Uterus (tissue), 4 donors: ENCODE results near the gene E4F1. TPM values are rescaled to one million over a fixed set of nuclear protein-coding genes. Genes with fewer than 3 reads are reported as not detected.

Experiments used
- DNase-seq, 2 donors: peaks; one replicate each; pipeline ENCODE4 v3.0.0-alpha.2; 2019 to 2020
- H3K27ac ChIP-seq, 2 donors: fragments of 200-600 bp; sonication (generic); 1 replicate in 1 of 2; 2 replicates in 1 of 2; pipeline ENCODE4 v1.5.1; 2016 to 2018
- H3K27me3 ChIP-seq, 2 donors: fragments of 200-600 bp; sonication (generic); one replicate each; pipeline ENCODE4 v1.5.1; 2018 to 2019; ENCODE audit warnings: control low read depth in 1 of 2
- H3K36me3 ChIP-seq, 2 donors: fragments of 200-600 bp; sonication (generic); one replicate each; pipeline ENCODE4 v1.5.1; 2019; ENCODE audit warnings: control low read depth in 1 of 2
- H3K4me1 ChIP-seq, 2 donors: fragments of 200-600 bp; sonication (generic); one replicate each; pipeline ENCODE4 v1.5.1; 2018 to 2019; ENCODE audit warnings: control low read depth in 1 of 2
- H3K4me3 ChIP-seq, 2 donors: fragments of 200-600 bp; sonication (generic); 1 replicate in 1 of 2; 2 replicates in 1 of 2; pipeline ENCODE4 v1.5.1; 2018 to 2019; ENCODE audit warnings: mild to moderate bottlenecking in 1 of 2
- H3K9me3 ChIP-seq, 2 donors: fragments of 200-600 bp; sonication (generic); one replicate each; pipeline ENCODE4 v1.5.1; 2019; ENCODE audit warnings: control low read depth in 1 of 2
- CTCF ChIP-seq, 4 experiments: fragments of 200-600 bp in 2 of 4; fragments of 450-650 bp in 2 of 4; sonication (generic) in 2 of 4; IDR thresholded peaks; one replicate each; pipeline ENCODE4 v1.5.1; 2016 to 2019; ENCODE audit warnings: antibody characterized with exemption in 4 of 4, mild to moderate bottlenecking in 2 of 4, moderate library complexity in 1 of 4
- POLR2A ChIP-seq, 2 donors: fragments of 450-650 bp; IDR thresholded peaks; one replicate each; pipeline ENCODE4 v1.6.1; 2016; ENCODE audit warnings: antibody characterized with exemption in 2 of 2, mild to moderate bottlenecking in 1 of 2, moderate library complexity in 1 of 2
- intact Hi-C: fragments of 100-400 bp; cut with DNase I; formaldehyde crosslinking; loops from one replicate; pipeline ENCODE4 v1.15.1; 2023; ENCODE audit warnings: low total_unique reads
- total RNA-seq, 4 donors: library from RNA; depleted of rRNA in 3 of 4; stranded (reverse); fragments of >200 nt in 3 of 4; gene quantifications; one replicate each; pipeline versions ENCODE4 v1.1.0 to v1.2.4, GENCODE V29; 2014 to 2023
- donor health status: DM: yes; HTN: yes; CAD: no.

Gene E4F1
- total RNA-seq, 4 donors from 2014 or later, result 8.2 to 41.8 (median 29.9) TPM

- DNase-seq, result no peak
- Histone ChIP-seq H3K4me1 (peaks cover 0 to 6% of the 10 kb centered on the region in 2 donors), H3K36me3 (no peaks in the 10 kb centered on the region), H3K27ac (no peak overlapping the region), H3K9me3 (no peaks in the 10 kb centered on the region), H3K27me3 (no peaks in the 10 kb centered on the region), H3K4me3 (no peak overlapping the region)
- TF ChIP-seq POLR2A (IDR thresholded peaks at IDR 0.05), result no peak
- no peak for TF ChIP-seq CTCF (IDR thresholded peaks at IDR 0.05)
- intact Hi-C loops, result no loop called here
Observed at GRCh38 chr16:2229632-2230250, 6.3 kb downstream of the E4F1 start.

GRCh38 chr16:2230376-2230775 lies 7.0 kb downstream of the E4F1 start:
- Histone ChIP-seq H3K9me3 (no peaks in the 10 kb centered on the region), H3K4me3 (no peak overlapping the region), H3K27me3 (no peaks in the 10 kb centered on the region), H3K27ac (no peak overlapping the region), H3K4me1 (no peaks in the 10 kb centered on the region), H3K36me3 (no peaks in the 10 kb centered on the region)
- no peak for TF ChIP-seq CTCF (IDR thresholded peaks at IDR 0.05)
- TF ChIP-seq POLR2A (IDR thresholded peaks at IDR 0.05), result no peak
- intact Hi-C loops, result no loop called here
- no peak for DNase-seq

GRCh38 chr16:2231016-2231931 lies 7.9 kb downstream of the E4F1 start:
- H3K27me3 ChIP-seq, result no peaks in the 10 kb centered on the region
- TF ChIP-seq POLR2A (IDR thresholded peaks at IDR 0.05) (no peak), CTCF (IDR thresholded peaks at IDR 0.05) (no peak)
- no peak overlapping the region for H3K27ac ChIP-seq
- no peak for DNase-seq
- H3K36me3 ChIP-seq, result no peaks in the 10 kb centered on the region
- H3K4me1 ChIP-seq, result peaks cover 0 to 2% of the 10 kb centered on the region in 2 donors
- intact Hi-C loops, result no loop called here
- no peak overlapping the region for H3K4me3 ChIP-seq
- no peaks in the 10 kb centered on the region for H3K9me3 ChIP-seq

- no peak overlapping the region for H3K4me3 ChIP-seq
- no peak for DNase-seq
- no peaks in the 10 kb centered on the region for H3K36me3 ChIP-seq
- H3K9me3 ChIP-seq, result no peaks in the 10 kb centered on the region
- no peak overlapping the region for H3K27ac ChIP-seq
- no peak for TF ChIP-seq CTCF (IDR thresholded peaks at IDR 0.05)
- no peak for TF ChIP-seq POLR2A (IDR thresholded peaks at IDR 0.05)
- intact Hi-C loops, result no loop called here
- H3K27me3 ChIP-seq, result peaks cover 5 to 7% of the 10 kb centered on the region in 2 donors
- peaks cover 0 to 12% of the 10 kb centered on the region in 2 donors for H3K4me1 ChIP-seq
Observed at GRCh38 chr16:2232094-2232990, 9.0 kb downstream of the E4F1 start.
